Activated naive CD4-positive, alpha-beta T cell treated with anti-CD3 and anti-CD28 coated beads, Interleukin-2, amount 50 U/mL, for 24 hours (primary cell): ENCODE results near the gene SAP130.

ENCODE experiments used
- H3K27ac Mint-ChIP-seq: one replicate; pipeline ENCODE4 v1.8.0; 2021; ENCODE audit warnings: mild to moderate bottlenecking, mixed read lengths
- H3K27me3 Mint-ChIP-seq: one replicate; pipeline ENCODE4 v1.8.0; 2021; ENCODE audit warnings: mixed read lengths
- H3K36me3 Mint-ChIP-seq: one replicate; pipeline ENCODE4 v1.8.0; 2021; ENCODE audit warnings: mixed read lengths
- H3K4me1 Mint-ChIP-seq: one replicate; pipeline ENCODE4 v1.8.0; 2021; ENCODE audit warnings: mixed read lengths
- H3K4me3 Mint-ChIP-seq: one replicate; pipeline ENCODE4 v1.8.0; 2021; ENCODE audit warnings: mild to moderate bottlenecking, mixed read lengths
- H3K9me3 Mint-ChIP-seq: one replicate; pipeline ENCODE4 v1.8.0; 2021; ENCODE audit warnings: mixed read lengths

The SAP130 gene

DNA sequence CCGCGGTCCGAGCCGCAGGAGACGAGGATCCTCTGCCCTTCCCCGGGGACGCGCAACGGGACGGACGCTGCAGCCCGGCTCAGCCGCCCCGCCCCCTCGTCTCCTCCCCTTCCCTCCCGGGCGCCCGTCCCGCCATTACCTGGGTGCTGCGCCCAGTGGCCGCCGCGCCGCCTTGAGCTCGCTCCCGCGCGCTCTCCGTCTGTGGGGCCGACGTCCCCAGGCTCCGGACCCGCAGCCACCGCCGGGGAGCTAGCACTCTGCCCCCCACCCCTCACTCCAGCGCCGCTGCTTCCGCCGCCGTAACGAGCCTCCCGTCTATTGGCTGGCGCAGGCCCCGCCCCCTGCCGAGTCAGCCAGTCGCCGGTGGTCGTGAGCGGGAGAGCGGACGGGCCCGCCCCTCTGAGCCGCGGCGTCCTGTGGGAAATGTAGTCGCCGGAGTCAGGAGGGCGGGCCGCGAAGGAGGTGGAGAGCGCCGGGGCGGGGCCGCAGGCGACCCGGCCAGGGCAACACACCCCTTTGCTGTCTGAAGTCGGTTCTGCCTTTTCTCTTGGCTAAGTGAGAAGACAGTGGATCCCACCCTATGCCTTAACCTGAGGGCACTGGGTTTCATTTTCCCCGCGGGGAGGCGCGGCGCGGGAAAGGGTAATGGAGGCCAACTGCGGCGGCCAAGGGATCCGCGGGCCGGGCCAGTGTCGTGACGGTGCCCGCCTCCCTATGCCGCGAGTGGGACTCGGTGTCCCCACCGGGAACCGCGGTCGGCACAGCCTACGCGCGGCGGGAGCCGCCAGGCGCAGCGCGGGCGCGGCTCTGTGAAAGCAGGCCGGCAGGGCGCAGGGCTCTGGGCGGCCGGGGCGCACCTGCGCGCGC lies at the start of gene SAP130:
SAP130 (minus strand) TSS at position 259 of the 867 bp plus-strand sequence. CDS start 1,767 bp downstream, outside the sequence.
- H3K27me3 Mint-ChIP-seq = no peaks in the 10 kb centered on the region
- H3K9me3 Mint-ChIP-seq = no peaks in the 10 kb centered on the region
- H3K36me3 Mint-ChIP-seq = peaks cover 1% of the 10 kb centered on the region
- H3K4me3 Mint-ChIP-seq = peak within 1 kb of the TSS; percentile 98
- peaks cover 30% of the 10 kb centered on the region for H3K4me1 Mint-ChIP-seq
- peak within 1 kb of the TSS; percentile 92 for H3K27ac Mint-ChIP-seq

DNA sequence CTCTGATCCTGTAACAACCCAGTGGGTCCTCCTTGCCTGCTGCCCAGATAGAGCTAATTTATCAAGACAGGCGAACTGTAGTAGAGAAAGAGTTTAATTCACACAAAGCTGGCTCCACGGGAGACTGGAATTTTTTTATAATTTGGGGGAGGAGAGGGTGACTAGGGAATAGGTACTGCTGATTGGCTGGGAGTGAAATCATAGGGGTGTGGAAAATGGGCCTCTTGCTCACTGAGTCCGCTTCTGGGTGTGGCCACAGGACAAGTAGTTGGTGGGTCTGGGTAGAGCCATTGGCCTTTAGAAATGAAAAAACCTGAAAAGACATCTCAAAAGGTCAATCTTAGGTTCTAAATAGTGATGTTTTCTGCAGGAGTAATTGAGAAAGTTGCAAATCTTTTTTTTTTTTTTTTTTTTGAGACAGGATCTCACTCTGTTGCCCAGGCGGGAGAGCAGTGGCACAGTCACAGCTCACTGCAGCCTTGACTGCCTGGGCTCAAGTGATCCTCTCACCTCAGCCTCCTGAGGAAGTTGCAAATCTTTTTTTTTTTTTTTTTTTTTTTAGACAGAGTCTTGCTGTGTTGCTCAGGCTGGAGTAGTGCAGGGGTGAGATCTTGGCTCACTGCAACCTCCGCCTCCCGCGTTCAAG lies 48.7 kb upstream of the SAP130 start:
- Mint-ChIP-seq H3K4me3 (no peak overlapping the region), H3K36me3 (no peaks in the 10 kb centered on the region), H3K4me1 (no peaks in the 10 kb centered on the region), H3K27me3 (no peaks in the 10 kb centered on the region), H3K27ac (no peak overlapping the region), H3K9me3 (no peaks in the 10 kb centered on the region)

DNA sequence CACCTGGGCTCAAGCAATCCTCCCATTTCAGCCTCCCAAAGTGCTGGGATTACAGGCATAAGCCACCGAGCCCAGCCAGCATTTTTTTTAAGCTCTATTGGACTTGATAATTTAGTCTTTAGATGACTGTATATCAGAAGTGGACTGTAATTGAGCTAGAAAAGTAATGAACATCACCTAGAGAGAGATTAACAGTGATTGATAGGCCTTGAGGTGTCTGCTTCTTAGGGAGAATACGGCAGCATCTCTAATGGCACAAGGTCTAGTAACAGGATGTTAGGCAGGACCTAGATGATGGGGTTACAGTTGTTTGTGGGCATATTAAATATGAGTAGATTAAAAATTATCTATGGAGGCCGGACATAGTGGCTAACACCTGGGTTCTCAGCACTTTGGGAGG lies 45.4 kb upstream of the SAP130 start:
- Mint-ChIP-seq H3K27ac (no peak overlapping the region), H3K27me3 (no peaks in the 10 kb centered on the region)

DNA sequence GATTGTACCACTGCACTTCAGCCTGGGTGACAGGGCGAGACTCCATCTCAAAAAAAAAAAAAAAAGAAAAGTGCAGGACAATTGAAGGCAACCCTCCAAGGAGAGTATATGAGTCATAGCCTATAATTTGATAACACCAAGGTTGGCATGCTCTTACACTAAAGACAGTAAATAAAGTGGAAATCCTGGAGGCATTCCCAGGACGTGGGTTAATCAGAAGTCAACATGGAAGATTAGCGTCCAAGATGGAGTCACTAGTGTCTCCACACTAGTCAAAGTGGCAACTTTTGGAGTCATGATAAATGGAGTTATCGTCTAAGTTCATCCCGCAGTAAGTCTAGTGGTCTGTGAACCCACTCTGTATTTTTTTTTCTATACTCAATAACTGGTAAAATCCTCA lies 41.9 kb upstream of the SAP130 start:
- H3K4me3 Mint-ChIP-seq = no peak overlapping the region

More for the DNA sequence above, 45.4 kb upstream of the SAP130 start:
- Mint-ChIP-seq H3K4me1 (no peaks in the 10 kb centered on the region), H3K4me3 (no peak overlapping the region), H3K36me3 (no peaks in the 10 kb centered on the region), H3K9me3 (no peaks in the 10 kb centered on the region)

DNA sequence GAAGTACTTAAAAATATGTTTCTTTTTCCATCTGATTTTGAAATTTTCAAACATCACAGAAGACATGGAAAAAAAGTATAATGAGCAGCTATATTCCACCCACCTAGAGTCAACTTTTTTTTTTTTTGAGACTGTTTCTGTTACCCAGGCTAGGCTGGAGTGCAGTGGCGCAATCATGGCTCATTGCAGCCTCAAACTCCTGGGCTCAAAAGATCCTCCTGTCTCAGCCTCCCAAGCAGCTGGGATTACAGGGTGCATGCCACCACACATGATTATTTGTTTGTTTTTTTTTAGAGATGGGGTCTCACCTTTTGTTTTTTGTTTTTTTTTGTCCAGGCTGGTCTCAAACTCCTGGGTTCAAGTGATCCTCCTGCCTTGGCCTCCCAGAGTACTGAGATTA lies 36.5 kb upstream of the SAP130 start:
- Mint-ChIP-seq H3K27me3 (no peaks in the 10 kb centered on the region), H3K36me3 (no peaks in the 10 kb centered on the region), H3K9me3 (no peaks in the 10 kb centered on the region), H3K27ac (no peak overlapping the region), H3K4me3 (no peak overlapping the region), H3K4me1 (no peaks in the 10 kb centered on the region)

More for the DNA sequence above, 41.9 kb upstream of the SAP130 start:
- H3K36me3 Mint-ChIP-seq = no peaks in the 10 kb centered on the region
- no peaks in the 10 kb centered on the region for H3K27me3 Mint-ChIP-seq
- no peaks in the 10 kb centered on the region for H3K4me1 Mint-ChIP-seq
- H3K9me3 Mint-ChIP-seq = no peaks in the 10 kb centered on the region
- no peak overlapping the region for H3K27ac Mint-ChIP-seq

DNA sequence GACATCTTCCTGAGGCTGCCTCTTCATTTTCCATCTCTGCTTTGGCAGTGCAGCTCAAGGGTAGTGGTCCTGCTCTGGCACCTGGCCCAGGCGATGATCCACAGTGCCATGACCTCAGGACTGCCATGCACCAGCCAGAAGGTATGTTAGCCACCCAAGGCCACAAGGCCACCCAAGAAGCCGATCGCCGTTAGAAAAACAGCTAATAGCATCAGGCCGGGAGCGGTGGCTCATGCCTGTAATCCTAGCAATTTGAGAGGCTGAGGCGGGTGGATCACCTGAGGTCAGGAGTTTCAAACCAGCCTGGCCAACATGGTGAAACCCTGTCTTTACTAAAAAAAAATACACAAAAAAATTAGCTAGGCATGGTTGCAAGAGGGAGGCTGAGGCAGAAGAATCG lies 34.7 kb upstream of the SAP130 start:
- Mint-ChIP-seq H3K4me1 (no peaks in the 10 kb centered on the region), H3K36me3 (no peaks in the 10 kb centered on the region), H3K27me3 (no peaks in the 10 kb centered on the region), H3K9me3 (no peaks in the 10 kb centered on the region), H3K27ac (no peak overlapping the region), H3K4me3 (no peak overlapping the region)

DNA sequence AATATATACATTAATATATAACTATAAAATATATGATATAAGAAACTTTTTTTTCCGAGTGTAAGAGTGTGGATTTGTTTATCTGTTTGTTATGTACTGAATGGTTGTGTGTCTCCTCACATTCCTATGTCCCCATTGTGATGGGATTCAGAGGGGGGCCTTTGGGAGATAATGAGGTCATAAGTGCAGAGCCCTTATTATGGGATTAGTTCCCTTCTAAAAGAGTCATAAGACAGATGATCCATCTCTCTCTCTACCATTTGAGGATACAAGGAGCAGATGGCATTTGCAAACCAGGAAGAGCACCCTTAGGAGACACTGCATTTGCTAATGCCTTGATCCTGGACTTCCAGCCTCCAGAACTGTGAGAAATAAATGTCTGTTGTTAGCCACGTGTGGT lies 30.3 kb upstream of the SAP130 start:
- Mint-ChIP-seq H3K4me1 (no peaks in the 10 kb centered on the region), H3K9me3 (no peaks in the 10 kb centered on the region), H3K27ac (no peak overlapping the region), H3K36me3 (no peaks in the 10 kb centered on the region), H3K27me3 (no peaks in the 10 kb centered on the region), H3K4me3 (no peak overlapping the region)

DNA sequence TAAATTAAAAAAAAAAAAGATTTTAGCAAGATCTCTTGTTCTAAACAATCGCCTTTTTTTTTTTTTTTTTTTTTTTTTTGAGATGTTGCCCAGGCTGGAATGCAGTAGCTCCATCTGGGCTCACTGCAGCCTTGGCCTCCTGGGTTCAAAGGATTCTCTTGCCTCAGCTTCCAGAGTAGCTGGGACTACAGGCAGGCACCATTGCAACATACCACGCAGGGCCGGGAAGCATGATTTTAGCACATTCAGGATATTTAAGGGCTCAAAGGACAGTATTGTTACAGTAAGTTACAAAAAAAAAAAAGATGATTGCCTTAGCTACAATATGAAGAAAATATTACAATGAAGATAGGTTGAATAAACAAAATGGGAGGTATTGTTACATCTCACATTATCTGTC lies 29.5 kb upstream of the SAP130 start:
- H3K9me3 Mint-ChIP-seq = no peaks in the 10 kb centered on the region
- no peak overlapping the region for H3K27ac Mint-ChIP-seq
- no peaks in the 10 kb centered on the region for H3K4me1 Mint-ChIP-seq
- peaks cover 4% of the 10 kb centered on the region for H3K27me3 Mint-ChIP-seq
- no peak overlapping the region for H3K4me3 Mint-ChIP-seq
- no peaks in the 10 kb centered on the region for H3K36me3 Mint-ChIP-seq

DNA sequence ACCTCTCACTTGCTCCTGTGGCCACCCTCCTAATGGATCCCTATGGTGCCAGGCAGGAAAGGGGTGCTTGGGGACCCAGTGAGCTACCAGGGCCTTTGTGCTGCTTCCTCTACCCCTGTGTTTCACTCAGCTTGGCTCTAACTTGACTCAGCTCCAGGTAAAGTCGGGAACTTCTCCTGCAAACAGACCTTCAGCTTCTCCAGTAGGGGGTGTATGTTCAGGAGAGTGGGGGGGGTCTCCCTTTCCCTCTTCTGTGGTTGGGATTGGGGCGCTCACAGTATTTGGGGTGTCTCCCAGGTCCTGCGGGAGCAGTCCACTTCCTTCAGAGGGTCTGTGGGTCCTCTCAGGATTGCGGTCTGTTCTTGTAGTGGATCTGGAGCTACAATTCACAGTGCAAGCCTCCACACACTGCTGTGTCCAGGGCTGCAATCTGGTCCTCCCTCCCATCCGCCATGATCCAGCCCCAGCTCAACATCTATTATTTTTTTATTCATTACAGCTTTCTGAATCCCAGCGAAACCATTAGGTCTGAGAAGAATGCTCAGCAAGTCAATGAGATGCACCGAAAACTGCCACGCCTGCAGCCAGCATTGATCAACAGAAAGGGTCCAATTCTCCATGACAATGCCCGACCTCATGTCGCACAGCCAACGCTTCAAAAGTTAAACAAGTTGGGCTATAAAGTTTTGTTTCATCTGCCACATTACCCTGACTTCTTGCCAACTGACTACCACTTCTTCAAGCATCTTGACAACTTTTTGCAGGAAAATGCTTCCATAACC lies 26.4 kb upstream of the SAP130 start:
- peaks cover 7% of the 10 kb centered on the region for H3K36me3 Mint-ChIP-seq
- peaks cover 23% of the 10 kb centered on the region for H3K27me3 Mint-ChIP-seq
- no peaks in the 10 kb centered on the region for H3K4me1 Mint-ChIP-seq
- H3K9me3 Mint-ChIP-seq = peaks cover 11% of the 10 kb centered on the region
- H3K4me3 Mint-ChIP-seq = no peak overlapping the region
- no peak overlapping the region for H3K27ac Mint-ChIP-seq

DNA sequence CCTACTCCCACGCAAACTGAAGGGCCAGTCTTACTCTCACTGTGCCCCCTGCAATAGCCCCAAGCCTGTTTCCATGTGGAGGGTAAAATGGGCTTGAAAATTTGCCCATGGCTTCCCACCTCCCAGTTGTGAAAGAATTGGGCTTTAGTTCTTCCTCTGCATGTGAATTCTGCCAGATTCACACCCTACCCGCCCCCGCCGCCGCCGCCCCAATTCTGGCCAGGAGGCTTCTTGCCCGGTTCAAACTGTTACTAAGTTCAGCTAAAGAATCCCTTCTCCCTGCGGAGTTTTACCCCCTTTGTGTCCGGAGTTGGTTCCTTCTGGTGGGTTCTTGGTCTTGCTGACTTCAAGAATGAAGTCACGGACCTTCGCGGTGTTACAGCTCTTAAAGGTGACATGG lies 25.5 kb upstream of the SAP130 start:
- H3K4me3 Mint-ChIP-seq = no peak overlapping the region
- peaks cover 28% of the 10 kb centered on the region for H3K27me3 Mint-ChIP-seq
- no peaks in the 10 kb centered on the region for H3K4me1 Mint-ChIP-seq
- H3K36me3 Mint-ChIP-seq = peaks cover 7% of the 10 kb centered on the region
- H3K9me3 Mint-ChIP-seq = peaks cover 12% of the 10 kb centered on the region
- H3K27ac Mint-ChIP-seq = no peak overlapping the region

DNA sequence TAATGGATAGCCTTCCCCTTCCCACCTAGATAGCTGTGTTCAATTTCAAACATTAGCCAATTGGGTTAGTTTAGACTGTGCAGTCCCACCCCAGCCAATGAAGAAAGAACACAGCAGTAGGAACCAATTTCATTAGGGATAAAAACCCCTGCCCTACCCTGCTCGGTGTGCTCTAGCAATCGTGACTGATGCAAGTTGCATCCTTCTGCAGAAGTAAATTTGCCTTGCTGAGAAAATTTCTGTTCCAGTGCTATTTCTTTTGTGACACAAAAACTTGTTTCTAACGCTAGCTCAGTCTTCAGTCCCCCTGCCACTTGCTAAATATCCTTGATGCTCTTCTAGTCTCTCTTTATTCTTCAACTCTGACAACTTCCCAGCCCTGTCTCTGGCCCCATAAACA lies 15.2 kb upstream of the SAP130 start:
- H3K27me3 Mint-ChIP-seq = peaks cover 9% of the 10 kb centered on the region
- H3K27ac Mint-ChIP-seq = no peak overlapping the region
- no peak overlapping the region for H3K4me3 Mint-ChIP-seq
- peaks cover 20% of the 10 kb centered on the region for H3K9me3 Mint-ChIP-seq
- H3K4me1 Mint-ChIP-seq = no peaks in the 10 kb centered on the region
- H3K36me3 Mint-ChIP-seq = peaks cover 3% of the 10 kb centered on the region

DNA sequence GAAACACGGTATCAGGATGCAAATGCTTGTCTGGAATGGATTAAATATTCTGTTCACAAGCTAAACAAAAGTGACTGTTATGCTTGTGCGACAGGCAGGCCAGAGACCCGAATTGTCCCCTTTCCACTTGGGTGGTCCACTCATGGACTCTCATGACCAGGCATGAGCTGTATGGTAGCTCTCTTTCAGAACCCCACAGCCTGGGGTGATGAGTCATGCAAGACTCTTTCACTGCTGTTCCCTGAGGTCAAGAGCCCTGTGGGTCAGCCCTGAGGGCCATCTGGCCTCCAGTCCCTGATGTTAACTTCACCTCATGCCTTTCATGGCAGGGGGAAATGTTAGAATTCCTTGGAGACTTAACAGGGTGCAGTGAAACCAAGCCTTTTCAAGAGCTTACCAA lies 13.7 kb upstream of the SAP130 start:
- peaks cover 5% of the 10 kb centered on the region for H3K36me3 Mint-ChIP-seq
- H3K4me1 Mint-ChIP-seq = no peaks in the 10 kb centered on the region
- no peak overlapping the region for H3K27ac Mint-ChIP-seq
- H3K9me3 Mint-ChIP-seq = peaks cover 26% of the 10 kb centered on the region
- no peak overlapping the region for H3K4me3 Mint-ChIP-seq
- peaks cover 7% of the 10 kb centered on the region for H3K27me3 Mint-ChIP-seq

DNA sequence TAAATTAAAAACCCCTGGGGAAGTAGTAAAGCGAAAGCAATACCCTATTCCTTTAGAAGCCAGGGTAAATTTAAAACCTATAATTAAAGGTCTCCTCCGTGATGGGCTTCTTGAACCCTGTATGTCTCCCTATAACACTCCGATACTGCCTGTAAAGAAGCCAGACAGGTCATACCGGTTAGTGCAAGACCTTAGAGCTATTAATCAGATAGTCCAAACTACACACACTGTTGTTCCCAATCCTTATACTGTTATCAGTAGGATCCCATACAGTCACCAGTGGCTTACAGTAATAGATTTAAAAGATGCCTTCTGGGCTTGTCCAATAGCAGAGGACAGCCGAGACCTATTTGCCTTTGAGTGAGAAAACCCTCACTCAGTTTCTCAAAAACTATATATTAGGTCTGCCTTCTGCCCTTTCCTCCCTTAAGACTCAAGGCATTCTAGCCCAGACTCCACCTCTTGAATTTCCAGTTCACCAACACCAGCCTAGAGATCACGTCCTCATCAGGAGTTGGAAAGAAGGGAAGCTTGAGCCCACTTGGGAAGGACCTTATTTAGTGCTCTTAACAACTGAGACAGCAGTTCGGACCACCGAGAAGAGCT lies 12.4 kb upstream of the SAP130 start:
- Mint-ChIP-seq H3K27me3 (peaks cover 5% of the 10 kb centered on the region), H3K9me3 (peaks cover 28% of the 10 kb centered on the region), H3K4me1 (no peaks in the 10 kb centered on the region), H3K27ac (no peak overlapping the region), H3K36me3 (peaks cover 5% of the 10 kb centered on the region), H3K4me3 (no peak overlapping the region)

DNA sequence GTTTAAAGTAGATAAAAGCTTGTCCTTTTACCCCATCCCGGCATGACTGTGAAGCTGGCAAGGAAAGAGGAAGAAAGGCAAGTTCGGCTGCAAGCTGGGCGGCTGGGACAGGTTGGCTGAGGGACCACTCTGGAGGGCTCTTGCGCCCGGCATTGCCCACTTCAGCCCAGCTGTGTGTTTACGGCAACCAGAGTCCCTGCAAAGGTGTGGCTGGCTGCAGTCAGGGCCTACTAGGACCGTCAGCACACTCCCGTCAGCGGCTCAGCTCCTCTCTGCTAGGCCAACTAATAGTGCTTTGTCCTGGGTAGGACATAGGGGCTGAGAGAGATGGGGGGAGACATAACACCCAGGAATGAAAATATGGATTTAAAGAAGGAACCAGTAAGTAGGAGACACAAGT lies 11.7 kb upstream of the SAP130 start:
- Mint-ChIP-seq H3K36me3 (peaks cover 5% of the 10 kb centered on the region), H3K9me3 (peaks cover 27% of the 10 kb centered on the region), H3K27ac (no peak overlapping the region), H3K27me3 (peaks cover 5% of the 10 kb centered on the region), H3K4me3 (no peak overlapping the region), H3K4me1 (no peaks in the 10 kb centered on the region)

DNA sequence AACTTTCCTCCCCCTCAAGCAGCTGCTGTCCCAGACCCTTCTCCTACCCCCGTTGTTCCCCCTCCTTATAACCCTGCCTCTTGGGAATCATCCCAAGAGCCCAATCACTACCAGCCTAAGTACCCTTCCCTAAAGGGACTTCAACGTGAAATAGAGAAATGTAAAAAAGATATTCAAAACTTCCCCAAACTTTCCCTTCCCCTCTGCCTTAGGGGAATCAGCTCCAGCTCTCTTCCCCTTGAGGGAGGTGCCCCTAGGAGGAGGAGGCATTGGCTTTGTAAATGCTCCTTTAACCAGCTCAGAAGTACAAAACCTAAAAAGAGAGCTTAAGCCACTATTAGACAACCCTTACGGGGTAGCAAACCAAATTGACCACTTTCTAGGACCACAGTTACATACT lies 10.6 kb upstream of the SAP130 start:
- Mint-ChIP-seq H3K9me3 (peaks cover 23% of the 10 kb centered on the region), H3K27ac (no peak overlapping the region), H3K27me3 (peaks cover 5% of the 10 kb centered on the region), H3K36me3 (peaks cover 5% of the 10 kb centered on the region), H3K4me3 (no peak overlapping the region), H3K4me1 (no peaks in the 10 kb centered on the region)
